GM18909 (cell line): Measurements from ENCODE around the gene CC2D2A.

ENCODE experiments used
- ATAC-seq: cut with Tn5 transposase; IDR thresholded peaks from one replicate; pipeline ENCODE4 v1.9.1; 2021; ENCODE audit warnings: mild to moderate bottlenecking; ENCODE audit not compliant: unreplicated experiment, poor library complexity

Gene CC2D2A

GRCh38 chr4:15469402-15470127 lies at the start of gene CC2D2A:
Gene CC2D2A, plus strand, starts transcription at chr4:15469882. Its CDS starts 6,051 bp downstream, at chr4:15475933.
- no peak for ATAC-seq

- no peak for ATAC-seq
Observed at GRCh38 chr4:15420642-15421041, 49.0 kb upstream of the CC2D2A start.

GRCh38 chr4:15423285-15423711 lies 46.4 kb upstream of the CC2D2A start:
- ATAC-seq, result no peak

GRCh38 chr4:15425520-15425919 lies 44.2 kb upstream of the CC2D2A start:
- no peak for ATAC-seq

- ATAC-seq, result no peak
Observed at GRCh38 chr4:15427161-15427560, 42.5 kb upstream of the CC2D2A start.

GRCh38 chr4:15427701-15428100 lies 42.0 kb upstream of the CC2D2A start, which contains the start of gene C1QTNF7:
Gene C1QTNF7, plus strand, starts transcription at chr4:15428033. Its CDS starts 7,711 bp downstream, at chr4:15435744.
- no peak for ATAC-seq

GRCh38 chr4:15428611-15429010 lies 41.1 kb upstream of the CC2D2A start:
- ATAC-seq, result no peak

- no peak for ATAC-seq
Observed at GRCh38 chr4:15434091-15434490, 35.6 kb upstream of the CC2D2A start.

- ATAC-seq, result no peak
Observed at GRCh38 chr4:15434676-15435075, 35.0 kb upstream of the CC2D2A start.

- no peak for ATAC-seq
Observed at GRCh38 chr4:15436513-15436912, 33.2 kb upstream of the CC2D2A start.

- no peak for ATAC-seq
Observed at GRCh38 chr4:15438939-15439524, 30.6 kb upstream of the CC2D2A start.

- ATAC-seq, result no peak
Observed at GRCh38 chr4:15443371-15444160, 26.1 kb upstream of the CC2D2A start.

- no peak for ATAC-seq
Observed at GRCh38 chr4:15444276-15444675, 25.4 kb upstream of the CC2D2A start.

- no peak for ATAC-seq
Observed at GRCh38 chr4:15444879-15445547, 24.7 kb upstream of the CC2D2A start.

GRCh38 chr4:15451181-15451865 lies 18.4 kb upstream of the CC2D2A start:
- no peak for ATAC-seq

GRCh38 chr4:15451866-15452765 lies 17.6 kb upstream of the CC2D2A start:
- ATAC-seq, result no peak

- ATAC-seq, result no peak
Observed at GRCh38 chr4:15455290-15455689, 14.4 kb upstream of the CC2D2A start.

GRCh38 chr4:15457406-15458201 lies 12.1 kb upstream of the CC2D2A start:
- ATAC-seq, result peak; percentile 98
